Mammary epithelial cell (primary cell): ENCODE data around the gene ZKSCAN5.

ENCODE experiments used
- EZH2 ChIP-seq: IDR thresholded peaks from 2 replicates; pipeline ENCODE4 v1.6.1; 2012; ENCODE audit warnings: low read length, inconsistent platforms, borderline replicate concordance
- TF ChIP-seq, protein P1 (sequence below), 2 donors: IDR thresholded peaks in 1 of 2; conservative IDR thresholded peaks in 1 of 2; 2 replicates each; pipeline ENCODE4 v1.5.1; 2011 to 2012; ENCODE audit warnings: inconsistent platforms in 2 of 2, low read length in 2 of 2, mild to moderate bottlenecking in 2 of 2, control low read depth in 1 of 2, low read depth in 1 of 2; ENCODE audit not compliant: insufficient read depth in 1 of 2; ENCODE audit errors: extremely low read depth in 1 of 2

DNA sequence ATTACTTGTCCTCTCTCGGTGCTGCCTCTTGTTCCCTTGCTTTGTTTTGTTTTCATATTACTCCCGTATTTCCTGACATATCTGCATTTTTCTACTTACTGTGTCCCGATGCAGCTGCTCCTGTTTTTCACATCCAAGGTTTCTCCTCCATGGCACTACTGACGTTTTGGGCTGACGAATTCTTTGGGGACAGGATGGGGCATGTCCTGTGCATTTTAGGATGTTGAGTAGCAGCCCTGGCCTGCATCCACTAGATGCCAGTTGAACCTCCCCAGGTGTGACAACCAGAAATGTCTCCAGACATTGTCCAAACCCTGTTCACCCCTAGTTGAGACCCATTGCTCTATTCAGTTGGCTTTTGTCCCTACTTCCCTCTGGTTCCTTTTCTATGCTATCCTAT lies 19.4 kb upstream of the ZKSCAN5 start:
- TF ChIP-seq, protein P1, sequence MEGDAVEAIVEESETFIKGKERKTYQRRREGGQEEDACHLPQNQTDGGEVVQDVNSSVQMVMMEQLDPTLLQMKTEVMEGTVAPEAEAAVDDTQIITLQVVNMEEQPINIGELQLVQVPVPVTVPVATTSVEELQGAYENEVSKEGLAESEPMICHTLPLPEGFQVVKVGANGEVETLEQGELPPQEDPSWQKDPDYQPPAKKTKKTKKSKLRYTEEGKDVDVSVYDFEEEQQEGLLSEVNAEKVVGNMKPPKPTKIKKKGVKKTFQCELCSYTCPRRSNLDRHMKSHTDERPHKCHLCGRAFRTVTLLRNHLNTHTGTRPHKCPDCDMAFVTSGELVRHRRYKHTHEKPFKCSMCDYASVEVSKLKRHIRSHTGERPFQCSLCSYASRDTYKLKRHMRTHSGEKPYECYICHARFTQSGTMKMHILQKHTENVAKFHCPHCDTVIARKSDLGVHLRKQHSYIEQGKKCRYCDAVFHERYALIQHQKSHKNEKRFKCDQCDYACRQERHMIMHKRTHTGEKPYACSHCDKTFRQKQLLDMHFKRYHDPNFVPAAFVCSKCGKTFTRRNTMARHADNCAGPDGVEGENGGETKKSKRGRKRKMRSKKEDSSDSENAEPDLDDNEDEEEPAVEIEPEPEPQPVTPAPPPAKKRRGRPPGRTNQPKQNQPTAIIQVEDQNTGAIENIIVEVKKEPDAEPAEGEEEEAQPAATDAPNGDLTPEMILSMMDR (conservative IDR thresholded peaks at IDR 0.05 in 1 of 2, IDR thresholded peaks at IDR 0.05 in 1 of 2; ENCODE audit: extremely low read depth in 1 of 2, insufficient read depth in 1 of 2, low read depth in 1 of 2, low read length in 2 of 2), result no peak
- no peak for TF ChIP-seq EZH2
